ENCODE measurements around the gene MS4A12. TPM values are rescaled to one million over a fixed set of nuclear protein-coding genes. Genes with fewer than 3 reads are reported as not detected.
A peak's percentile ranks its signal among the peaks of the same experiment; 100 is the strongest.

The MS4A12 gene
- total RNA-seq, 1 donor from 2014 or later = not detected

DNA sequence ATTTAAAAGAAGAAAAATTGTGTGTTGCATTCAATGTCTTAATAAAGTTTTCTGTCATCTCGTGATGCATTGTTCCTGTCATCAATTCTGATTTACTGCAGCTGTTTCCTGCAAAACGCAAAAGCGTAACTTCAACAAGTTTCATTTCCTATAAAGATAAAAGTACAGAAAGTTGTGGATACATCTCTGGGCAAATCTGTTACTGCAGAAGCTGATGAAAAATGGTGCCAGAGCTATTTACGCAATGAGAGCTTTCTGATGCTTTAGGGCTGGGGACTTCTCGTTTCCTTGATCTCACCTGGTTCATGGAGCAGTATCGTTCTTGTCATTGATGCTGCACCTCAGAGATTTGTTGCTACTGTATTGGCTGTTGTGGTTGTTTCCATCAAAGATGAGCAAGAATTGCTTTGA lies 15.5 kb upstream of the MS4A12 start:
- no peak for DNase-seq (ENCODE audit: low spot score)
- H3K27ac Mint-ChIP-seq (ENCODE audit: unreplicated experiment) = no peak overlapping the region
- H3K4me1 Mint-ChIP-seq (ENCODE audit: low read depth) = no peaks in the 10 kb centered on the region
- TF ChIP-seq, protein P1, sequence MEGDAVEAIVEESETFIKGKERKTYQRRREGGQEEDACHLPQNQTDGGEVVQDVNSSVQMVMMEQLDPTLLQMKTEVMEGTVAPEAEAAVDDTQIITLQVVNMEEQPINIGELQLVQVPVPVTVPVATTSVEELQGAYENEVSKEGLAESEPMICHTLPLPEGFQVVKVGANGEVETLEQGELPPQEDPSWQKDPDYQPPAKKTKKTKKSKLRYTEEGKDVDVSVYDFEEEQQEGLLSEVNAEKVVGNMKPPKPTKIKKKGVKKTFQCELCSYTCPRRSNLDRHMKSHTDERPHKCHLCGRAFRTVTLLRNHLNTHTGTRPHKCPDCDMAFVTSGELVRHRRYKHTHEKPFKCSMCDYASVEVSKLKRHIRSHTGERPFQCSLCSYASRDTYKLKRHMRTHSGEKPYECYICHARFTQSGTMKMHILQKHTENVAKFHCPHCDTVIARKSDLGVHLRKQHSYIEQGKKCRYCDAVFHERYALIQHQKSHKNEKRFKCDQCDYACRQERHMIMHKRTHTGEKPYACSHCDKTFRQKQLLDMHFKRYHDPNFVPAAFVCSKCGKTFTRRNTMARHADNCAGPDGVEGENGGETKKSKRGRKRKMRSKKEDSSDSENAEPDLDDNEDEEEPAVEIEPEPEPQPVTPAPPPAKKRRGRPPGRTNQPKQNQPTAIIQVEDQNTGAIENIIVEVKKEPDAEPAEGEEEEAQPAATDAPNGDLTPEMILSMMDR (IDR thresholded peaks at IDR 0.05) = no peak
- H3K36me3 Mint-ChIP-seq (ENCODE audit: low read depth) = no peaks in the 10 kb centered on the region
- peaks cover 17% of the 10 kb centered on the region for H3K27me3 Mint-ChIP-seq (ENCODE audit: low read depth)
- no peak overlapping the region for H3K4me3 Mint-ChIP-seq (ENCODE audit: unreplicated experiment)
- peaks cover 2% of the 10 kb centered on the region for H3K9me3 Mint-ChIP-seq (ENCODE audit: low read depth)

DNA sequence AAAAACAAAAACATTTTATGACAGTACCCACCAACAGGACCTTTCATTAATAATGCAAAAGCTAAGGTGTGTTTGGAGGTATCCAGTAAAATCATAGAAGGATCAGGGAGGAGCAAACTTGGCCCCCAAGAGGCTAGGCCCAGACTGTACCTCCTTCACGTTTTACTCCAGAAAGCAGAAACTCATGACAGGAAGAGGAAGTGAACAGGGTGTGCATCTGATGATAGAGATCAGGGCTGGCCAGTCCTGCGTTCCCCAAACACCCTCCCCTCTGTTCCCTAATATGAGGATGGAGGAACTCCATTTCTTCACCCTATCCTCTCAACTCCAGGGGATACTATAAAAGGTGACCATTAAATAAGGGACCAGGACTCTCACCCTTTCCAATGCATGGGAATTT lies 10.2 kb upstream of the MS4A12 start:
- DNase-seq (ENCODE audit: low spot score) = no peak
- peaks cover 17% of the 10 kb centered on the region for H3K27me3 Mint-ChIP-seq (ENCODE audit: low read depth)
- no peaks in the 10 kb centered on the region for H3K36me3 Mint-ChIP-seq (ENCODE audit: low read depth)
- TF ChIP-seq, protein P1 (IDR thresholded peaks at IDR 0.05) = no peak
- H3K27ac Mint-ChIP-seq (ENCODE audit: unreplicated experiment) = no peak overlapping the region
- no peaks in the 10 kb centered on the region for H3K9me3 Mint-ChIP-seq (ENCODE audit: low read depth)
- no peaks in the 10 kb centered on the region for H3K4me1 Mint-ChIP-seq (ENCODE audit: low read depth)
- no peak overlapping the region for H3K4me3 Mint-ChIP-seq (ENCODE audit: unreplicated experiment)

DNA sequence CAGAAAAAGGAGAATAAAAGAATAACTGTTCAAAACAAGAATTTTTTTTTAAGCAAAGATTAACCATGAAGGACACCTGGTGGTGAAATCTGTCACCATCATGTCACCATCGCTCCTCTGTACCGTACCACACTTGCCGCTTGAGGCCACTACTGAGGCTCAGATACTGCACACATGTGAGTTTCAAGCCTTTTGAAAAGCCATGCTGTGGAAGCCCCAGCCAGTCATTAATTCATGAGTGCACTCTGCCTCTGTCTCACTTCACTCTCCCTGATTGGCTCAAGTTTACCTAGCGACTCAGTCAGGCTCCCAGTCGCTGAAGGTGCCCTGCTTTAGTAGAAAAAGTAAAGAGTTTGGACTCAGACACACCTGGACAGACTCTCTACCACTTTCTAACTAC lies 6.6 kb upstream of the MS4A12 start:
- Mint-ChIP-seq H3K9me3 (ENCODE audit: low read depth) (no peaks in the 10 kb centered on the region), H3K4me1 (ENCODE audit: low read depth) (no peaks in the 10 kb centered on the region), H3K36me3 (ENCODE audit: low read depth) (no peaks in the 10 kb centered on the region), H3K4me3 (ENCODE audit: unreplicated experiment) (no peak overlapping the region), H3K27ac (ENCODE audit: unreplicated experiment) (no peak overlapping the region), H3K27me3 (ENCODE audit: low read depth) (peaks cover 5% of the 10 kb centered on the region)
- DNase-seq (ENCODE audit: low spot score) = no peak
- TF ChIP-seq, protein P1 (IDR thresholded peaks at IDR 0.05) = peak; percentile 66

DNA sequence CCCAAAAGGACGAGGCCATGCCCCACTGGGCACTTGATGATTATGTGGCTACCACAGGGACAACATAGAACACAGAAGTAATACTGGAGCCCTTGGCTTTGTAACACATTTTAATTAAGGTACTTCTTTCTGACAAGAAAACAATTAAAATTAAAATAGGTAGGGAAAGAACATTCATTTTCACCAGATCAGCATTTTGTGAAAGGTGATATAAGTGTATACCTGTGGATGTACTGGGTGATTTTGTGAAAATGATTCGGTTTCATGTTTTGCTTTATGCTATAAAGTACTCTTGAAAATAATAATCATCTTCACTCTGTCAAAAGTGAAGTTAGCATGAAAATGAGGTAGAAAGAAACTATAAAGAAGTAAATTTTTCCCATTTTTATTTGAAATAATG lies 876 bp downstream of the MS4A12 start:
- Mint-ChIP-seq H3K36me3 (ENCODE audit: low read depth) (no peaks in the 10 kb centered on the region), H3K9me3 (ENCODE audit: low read depth) (no peaks in the 10 kb centered on the region), H3K4me1 (ENCODE audit: low read depth) (peaks cover 2% of the 10 kb centered on the region), H3K27me3 (ENCODE audit: low read depth) (peaks cover 2% of the 10 kb centered on the region), H3K4me3 (ENCODE audit: unreplicated experiment) (no peak overlapping the region), H3K27ac (ENCODE audit: unreplicated experiment) (no peak overlapping the region)
- TF ChIP-seq, protein P1 (IDR thresholded peaks at IDR 0.05) = no peak
- DNase-seq (ENCODE audit: low spot score) = no peak

DNA sequence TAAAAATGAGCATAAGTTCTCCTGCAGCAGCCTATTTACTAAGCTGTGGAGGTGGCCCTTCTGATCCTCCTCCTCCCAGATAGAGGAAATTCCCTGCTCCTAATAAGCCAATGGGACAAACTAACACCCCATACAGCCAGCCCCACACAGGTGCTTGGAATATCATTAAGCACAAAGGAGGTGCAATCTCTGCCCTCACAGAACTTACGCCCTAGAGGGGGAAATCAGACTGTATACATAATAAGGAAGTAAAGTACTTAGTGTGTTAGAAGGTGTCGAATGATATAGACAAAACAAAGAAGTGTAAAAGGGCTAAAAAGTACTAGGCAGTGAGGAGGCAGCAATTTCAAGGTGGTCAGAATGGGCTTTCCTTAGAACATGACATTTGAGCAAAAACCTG lies 5.8 kb downstream of the MS4A12 start:
- TF ChIP-seq, protein P1 (IDR thresholded peaks at IDR 0.05) = no peak
- no peak for DNase-seq (ENCODE audit: low spot score)
- no peaks in the 10 kb centered on the region for H3K27me3 Mint-ChIP-seq (ENCODE audit: low read depth)
- H3K9me3 Mint-ChIP-seq (ENCODE audit: low read depth) = no peaks in the 10 kb centered on the region
- no peak overlapping the region for H3K4me3 Mint-ChIP-seq (ENCODE audit: unreplicated experiment)
- H3K36me3 Mint-ChIP-seq (ENCODE audit: low read depth) = no peaks in the 10 kb centered on the region
- no peak overlapping the region for H3K27ac Mint-ChIP-seq (ENCODE audit: unreplicated experiment)
- H3K4me1 Mint-ChIP-seq (ENCODE audit: low read depth) = peaks cover 23% of the 10 kb centered on the region

Data from chondrocyte (in vitro differentiated cells).